Right atrium auricular region (tissue), 2 donors: ENCODE measurements around the gene HCFC1. TPM values are rescaled to one million over a fixed set of nuclear protein-coding genes. Genes with fewer than 3 reads are reported as not detected.
"Not testable (repeated sequence)": the region's sequence is repeated elsewhere in the genome, so short reads cannot be mapped to it uniquely, and the experiment has no call there.

ENCODE experiments used
- DNase-seq: peaks from one replicate; pipeline ENCODE4 v3.0.0-alpha.2; 2019; ENCODE audit warnings: low spot score
- H3K27ac ChIP-seq, 2 donors: fragments of 200-600 bp; sonication (generic); 1 replicate in 1 of 2; 2 replicates in 1 of 2; pipeline ENCODE4 v1.5.1; 2016 to 2019
- H3K27me3 ChIP-seq, 2 donors: fragments of 200-600 bp; sonication (generic); one replicate each; pipeline versions ENCODE4 v1.5.1 to v1.6.0; 2017 to 2019
- H3K36me3 ChIP-seq: fragments of 200-600 bp; sonication (generic); one replicate; pipeline ENCODE4 v1.5.1; 2016
- H3K4me1 ChIP-seq, 2 donors: fragments of 200-600 bp; sonication (generic); one replicate each; pipeline versions ENCODE4 v1.5.1 to v1.6.0; 2017 to 2019
- H3K4me3 ChIP-seq, 2 donors: fragments of 200-600 bp; sonication (generic); 1 replicate in 1 of 2; 2 replicates in 1 of 2; pipeline ENCODE4 v1.5.1; 2017 to 2019; ENCODE audit warnings: mild to moderate bottlenecking in 1 of 2, moderate library complexity in 1 of 2
- H3K9me3 ChIP-seq, 2 donors: fragments of 200-600 bp; sonication (generic); one replicate each; pipeline ENCODE4 v1.5.1; 2019
- total RNA-seq, 2 donors: library from RNA; depleted of rRNA; stranded (reverse); fragments of >200 nt; gene quantifications; one replicate each; pipeline ENCODE4 v1.1.0, GENCODE V29; 2016
- TF ChIP-seq, protein P1 (sequence below), 2 donors: fragments of 200-600 bp; sonication (generic); IDR thresholded peaks; one replicate each; pipeline ENCODE4 v1.5.1; 2019; ENCODE audit warnings: antibody characterized with exemption in 2 of 2

HCFC1 gene
- total RNA-seq, 2 donors from 2014 or later: 40.8 to 54.7 TPM

DNA sequence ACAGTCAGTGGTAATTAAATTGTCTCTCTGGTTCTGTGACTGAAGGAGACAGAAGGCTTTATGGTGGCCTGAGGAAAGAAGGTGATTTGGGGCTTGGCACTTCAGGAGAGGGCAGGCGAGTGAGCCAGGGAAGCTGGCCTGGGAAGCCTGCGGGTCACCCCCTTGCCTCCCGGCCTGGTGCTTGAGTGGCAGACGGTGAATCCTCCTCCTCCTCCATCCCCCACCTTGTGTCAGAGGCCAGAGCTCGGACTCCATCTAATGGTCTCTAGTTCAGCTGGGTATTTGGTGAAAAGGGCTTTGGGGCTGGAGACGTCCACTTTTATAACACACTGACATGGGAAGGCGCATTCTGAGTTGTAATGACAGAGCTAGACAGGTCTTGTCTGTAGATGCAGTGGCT, 9.6 kb upstream of the HCFC1 start:
- Histone ChIP-seq H3K4me3 (no peak overlapping the region), H3K27ac (no peak overlapping the region), H3K36me3 (no peaks in the 10 kb centered on the region), H3K27me3 (no peaks in the 10 kb centered on the region), H3K4me1 (no peaks in the 10 kb centered on the region), H3K9me3 (no peaks in the 10 kb centered on the region)
- no peak for DNase-seq
- TF ChIP-seq, protein P1, sequence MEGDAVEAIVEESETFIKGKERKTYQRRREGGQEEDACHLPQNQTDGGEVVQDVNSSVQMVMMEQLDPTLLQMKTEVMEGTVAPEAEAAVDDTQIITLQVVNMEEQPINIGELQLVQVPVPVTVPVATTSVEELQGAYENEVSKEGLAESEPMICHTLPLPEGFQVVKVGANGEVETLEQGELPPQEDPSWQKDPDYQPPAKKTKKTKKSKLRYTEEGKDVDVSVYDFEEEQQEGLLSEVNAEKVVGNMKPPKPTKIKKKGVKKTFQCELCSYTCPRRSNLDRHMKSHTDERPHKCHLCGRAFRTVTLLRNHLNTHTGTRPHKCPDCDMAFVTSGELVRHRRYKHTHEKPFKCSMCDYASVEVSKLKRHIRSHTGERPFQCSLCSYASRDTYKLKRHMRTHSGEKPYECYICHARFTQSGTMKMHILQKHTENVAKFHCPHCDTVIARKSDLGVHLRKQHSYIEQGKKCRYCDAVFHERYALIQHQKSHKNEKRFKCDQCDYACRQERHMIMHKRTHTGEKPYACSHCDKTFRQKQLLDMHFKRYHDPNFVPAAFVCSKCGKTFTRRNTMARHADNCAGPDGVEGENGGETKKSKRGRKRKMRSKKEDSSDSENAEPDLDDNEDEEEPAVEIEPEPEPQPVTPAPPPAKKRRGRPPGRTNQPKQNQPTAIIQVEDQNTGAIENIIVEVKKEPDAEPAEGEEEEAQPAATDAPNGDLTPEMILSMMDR (IDR thresholded peaks at IDR 0.05): no peak

DNA sequence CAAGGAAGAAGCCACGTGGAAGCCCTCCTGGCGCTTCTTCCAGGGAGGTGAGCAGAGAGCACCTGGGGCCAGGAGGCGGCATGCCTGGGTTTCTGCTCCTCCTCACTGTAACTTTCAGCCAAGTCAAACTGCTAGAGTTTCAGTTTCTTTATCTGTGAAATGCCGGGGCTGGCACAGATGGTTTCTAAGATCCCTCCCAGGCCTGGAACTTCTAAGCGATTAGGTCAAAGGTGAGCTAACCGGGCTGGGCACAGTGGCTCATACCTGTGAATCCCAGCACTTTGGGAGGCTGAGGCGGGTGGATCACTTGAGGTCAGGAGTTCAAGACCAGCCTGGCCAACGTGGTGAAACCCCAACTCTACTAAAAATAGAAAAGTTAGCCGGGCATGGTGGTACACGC, 8.8 kb upstream of the HCFC1 start:
- not testable (repeated sequence) for H3K27me3 ChIP-seq, H3K27ac ChIP-seq, H3K36me3 ChIP-seq, H3K4me1 ChIP-seq, H3K4me3 ChIP-seq, H3K9me3 ChIP-seq, DNase-seq

- TF ChIP-seq, protein P1 (IDR thresholded peaks at IDR 0.05): no peak
- Histone ChIP-seq H3K27me3 (no peaks in the 10 kb centered on the region), H3K4me1 (peaks cover 0 to 22% of the 10 kb centered on the region in 2 donors)
Observed at GRCh38 chrX:153974726-153975286, 3.2 kb upstream of the HCFC1 start.

GRCh38 chrX:153974003-153974725, 2.5 kb upstream of the HCFC1 start:
- H3K4me3 ChIP-seq: no peak overlapping the region
- DNase-seq: no peak

More at GRCh38 chrX:153974726-153975286, 3.2 kb upstream of the HCFC1 start:
- no peaks in the 10 kb centered on the region for H3K36me3 ChIP-seq
- no peak for DNase-seq
- no peak overlapping the region for H3K4me3 ChIP-seq
- no peaks in the 10 kb centered on the region for H3K9me3 ChIP-seq
- H3K27ac ChIP-seq: peak overlapping the region; percentile 97 to 99

DNA sequence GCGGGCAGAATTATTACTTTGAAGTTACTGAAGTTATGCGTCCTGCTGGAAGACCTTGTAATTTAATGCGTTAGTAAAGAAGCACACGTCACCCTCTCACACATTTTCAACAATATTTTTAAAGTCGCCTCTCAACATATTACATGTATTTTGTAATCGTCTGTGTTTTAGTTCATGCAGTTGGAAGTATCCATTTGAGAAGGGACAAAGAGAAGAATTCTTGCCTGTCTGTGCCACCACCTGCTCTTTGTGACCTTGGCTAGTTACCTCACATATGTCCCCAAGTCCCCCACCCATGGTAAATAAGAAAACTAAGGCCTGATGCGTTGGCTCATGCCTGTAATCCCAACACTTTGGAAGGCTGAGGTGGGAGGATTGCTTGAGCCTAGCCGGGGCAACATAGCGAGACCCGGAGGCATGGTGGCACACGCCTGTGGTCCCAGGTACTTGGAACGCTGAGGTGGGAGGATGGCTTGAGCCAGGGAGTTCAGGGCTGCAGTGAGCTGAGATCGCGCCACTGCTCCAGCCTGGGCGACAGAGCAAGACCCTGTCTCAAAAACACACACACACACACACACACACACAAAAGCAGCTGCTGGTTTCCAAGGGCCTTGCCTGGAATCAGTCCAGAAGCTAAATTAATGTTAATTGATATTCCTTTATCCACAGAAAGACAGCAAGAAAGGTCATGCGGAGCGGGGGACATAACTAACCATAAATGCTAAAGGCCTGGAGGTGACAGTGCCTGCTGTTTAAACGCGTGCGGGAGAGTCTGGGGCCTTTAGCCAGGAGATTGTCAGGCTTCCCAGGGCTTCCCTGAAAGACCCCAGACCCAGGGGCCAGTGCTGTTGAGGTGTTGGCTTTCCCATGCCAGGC, 1.7 kb upstream of the HCFC1 start:
- Histone ChIP-seq H3K36me3 (no peaks in the 10 kb centered on the region), H3K27ac (peak overlapping the region; percentile 97 to 99), H3K4me3 (peak overlapping the region; percentile 68 to 71), H3K4me1 (peaks cover 0 to 36% of the 10 kb centered on the region in 2 donors), H3K27me3 (no peaks in the 10 kb centered on the region), H3K9me3 (no peaks in the 10 kb centered on the region)
- TF ChIP-seq, protein P1 (IDR thresholded peaks at IDR 0.05): no peak
- no peak for DNase-seq

More at GRCh38 chrX:153974003-153974725, 2.5 kb upstream of the HCFC1 start:
- Histone ChIP-seq H3K9me3 (no peaks in the 10 kb centered on the region), H3K4me1 (peaks cover 0 to 28% of the 10 kb centered on the region in 2 donors), H3K36me3 (no peaks in the 10 kb centered on the region), H3K27me3 (no peaks in the 10 kb centered on the region), H3K27ac (peak overlapping the region; percentile 97 to 99)
- TF ChIP-seq, protein P1 (IDR thresholded peaks at IDR 0.05): no peak
